DOHH2 (cell line): ENCODE results near the gene MGME1.

ENCODE experiments used
- EZH2phosphoT487 ChIP-seq: fragments of 200-600 bp; sonication (generic); IDR thresholded peaks from 2 replicates; pipeline ENCODE4 v1.6.1; 2017; ENCODE audit warnings: borderline replicate concordance, mild to moderate bottlenecking, antibody characterized with exemption, low read length, moderate library complexity, mixed read lengths
- TF ChIP-seq, protein P1 (sequence below): fragments of 200-600 bp; sonication (generic); IDR thresholded peaks from one replicate; pipeline ENCODE4 v1.5.1; 2014; ENCODE audit warnings: antibody characterized with exemption, mild to moderate bottlenecking, low read depth, low read length; ENCODE audit not compliant: poor library complexity, severe bottlenecking

DNA sequence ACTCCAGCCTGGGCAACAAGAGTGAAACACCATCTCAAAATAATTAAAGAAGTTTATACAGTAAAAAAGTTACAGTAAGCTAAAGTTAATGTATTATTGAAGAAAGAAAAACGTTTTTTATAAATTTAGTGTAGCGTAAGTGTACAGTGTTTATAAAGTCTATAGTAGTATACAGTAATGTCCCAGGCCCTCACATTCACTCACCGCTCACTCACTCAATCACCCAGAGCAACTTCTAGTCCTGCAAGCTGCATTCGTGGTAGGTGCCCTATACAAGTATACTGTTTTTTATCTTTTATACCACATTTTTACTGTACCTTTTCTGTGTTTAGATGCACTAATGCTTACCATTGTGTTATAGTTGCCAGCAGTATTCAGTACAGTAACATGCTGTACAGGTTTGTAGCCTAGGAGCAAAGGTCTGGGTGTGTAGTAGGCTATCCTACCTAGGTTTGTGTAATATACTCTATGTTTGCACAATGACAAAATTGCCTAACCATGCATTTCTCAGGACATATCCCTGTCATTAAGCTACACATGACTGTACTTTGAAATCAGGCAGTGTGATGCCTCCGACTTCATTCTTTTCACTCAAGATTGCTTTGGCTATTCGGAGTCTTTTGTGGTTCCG, 16.7 kb downstream of the MGME1 start:
- TF ChIP-seq, protein P1, sequence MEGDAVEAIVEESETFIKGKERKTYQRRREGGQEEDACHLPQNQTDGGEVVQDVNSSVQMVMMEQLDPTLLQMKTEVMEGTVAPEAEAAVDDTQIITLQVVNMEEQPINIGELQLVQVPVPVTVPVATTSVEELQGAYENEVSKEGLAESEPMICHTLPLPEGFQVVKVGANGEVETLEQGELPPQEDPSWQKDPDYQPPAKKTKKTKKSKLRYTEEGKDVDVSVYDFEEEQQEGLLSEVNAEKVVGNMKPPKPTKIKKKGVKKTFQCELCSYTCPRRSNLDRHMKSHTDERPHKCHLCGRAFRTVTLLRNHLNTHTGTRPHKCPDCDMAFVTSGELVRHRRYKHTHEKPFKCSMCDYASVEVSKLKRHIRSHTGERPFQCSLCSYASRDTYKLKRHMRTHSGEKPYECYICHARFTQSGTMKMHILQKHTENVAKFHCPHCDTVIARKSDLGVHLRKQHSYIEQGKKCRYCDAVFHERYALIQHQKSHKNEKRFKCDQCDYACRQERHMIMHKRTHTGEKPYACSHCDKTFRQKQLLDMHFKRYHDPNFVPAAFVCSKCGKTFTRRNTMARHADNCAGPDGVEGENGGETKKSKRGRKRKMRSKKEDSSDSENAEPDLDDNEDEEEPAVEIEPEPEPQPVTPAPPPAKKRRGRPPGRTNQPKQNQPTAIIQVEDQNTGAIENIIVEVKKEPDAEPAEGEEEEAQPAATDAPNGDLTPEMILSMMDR: no peak
- TF ChIP-seq EZH2phosphoT487: no peak
